ENCODE results near the gene MICAL2.

Gene MICAL2

GRCh38 chr11:12232160-12232559 is 121.8 kb downstream of the MICAL2 start:
- no peak for TF ChIP-seq ZNF565 (CRISPR knock-in tag; conservative IDR thresholded peaks at IDR 0.05; ENCODE audit: low read depth)
- no peak for TF ChIP-seq CSDC2 (CRISPR knock-in tag; IDR thresholded peaks at IDR 0.05)
- TF ChIP-seq ZC3H10 (CRISPR knock-in tag; IDR thresholded peaks at IDR 0.05): no peak
- TF ChIP-seq, protein P1, sequence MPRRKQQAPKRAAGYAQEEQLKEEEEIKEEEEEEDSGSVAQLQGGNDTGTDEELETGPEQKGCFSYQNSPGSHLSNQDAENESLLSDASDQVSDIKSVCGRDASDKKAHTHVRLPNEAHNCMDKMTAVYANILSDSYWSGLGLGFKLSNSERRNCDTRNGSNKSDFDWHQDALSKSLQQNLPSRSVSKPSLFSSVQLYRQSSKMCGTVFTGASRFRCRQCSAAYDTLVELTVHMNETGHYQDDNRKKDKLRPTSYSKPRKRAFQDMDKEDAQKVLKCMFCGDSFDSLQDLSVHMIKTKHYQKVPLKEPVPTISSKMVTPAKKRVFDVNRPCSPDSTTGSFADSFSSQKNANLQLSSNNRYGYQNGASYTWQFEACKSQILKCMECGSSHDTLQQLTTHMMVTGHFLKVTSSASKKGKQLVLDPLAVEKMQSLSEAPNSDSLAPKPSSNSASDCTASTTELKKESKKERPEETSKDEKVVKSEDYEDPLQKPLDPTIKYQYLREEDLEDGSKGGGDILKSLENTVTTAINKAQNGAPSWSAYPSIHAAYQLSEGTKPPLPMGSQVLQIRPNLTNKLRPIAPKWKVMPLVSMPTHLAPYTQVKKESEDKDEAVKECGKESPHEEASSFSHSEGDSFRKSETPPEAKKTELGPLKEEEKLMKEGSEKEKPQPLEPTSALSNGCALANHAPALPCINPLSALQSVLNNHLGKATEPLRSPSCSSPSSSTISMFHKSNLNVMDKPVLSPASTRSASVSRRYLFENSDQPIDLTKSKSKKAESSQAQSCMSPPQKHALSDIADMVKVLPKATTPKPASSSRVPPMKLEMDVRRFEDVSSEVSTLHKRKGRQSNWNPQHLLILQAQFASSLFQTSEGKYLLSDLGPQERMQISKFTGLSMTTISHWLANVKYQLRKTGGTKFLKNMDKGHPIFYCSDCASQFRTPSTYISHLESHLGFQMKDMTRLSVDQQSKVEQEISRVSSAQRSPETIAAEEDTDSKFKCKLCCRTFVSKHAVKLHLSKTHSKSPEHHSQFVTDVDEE (CRISPR knock-in tag; IDR thresholded peaks at IDR 0.05): no peak
- no peak for ATAC-seq

DNA sequence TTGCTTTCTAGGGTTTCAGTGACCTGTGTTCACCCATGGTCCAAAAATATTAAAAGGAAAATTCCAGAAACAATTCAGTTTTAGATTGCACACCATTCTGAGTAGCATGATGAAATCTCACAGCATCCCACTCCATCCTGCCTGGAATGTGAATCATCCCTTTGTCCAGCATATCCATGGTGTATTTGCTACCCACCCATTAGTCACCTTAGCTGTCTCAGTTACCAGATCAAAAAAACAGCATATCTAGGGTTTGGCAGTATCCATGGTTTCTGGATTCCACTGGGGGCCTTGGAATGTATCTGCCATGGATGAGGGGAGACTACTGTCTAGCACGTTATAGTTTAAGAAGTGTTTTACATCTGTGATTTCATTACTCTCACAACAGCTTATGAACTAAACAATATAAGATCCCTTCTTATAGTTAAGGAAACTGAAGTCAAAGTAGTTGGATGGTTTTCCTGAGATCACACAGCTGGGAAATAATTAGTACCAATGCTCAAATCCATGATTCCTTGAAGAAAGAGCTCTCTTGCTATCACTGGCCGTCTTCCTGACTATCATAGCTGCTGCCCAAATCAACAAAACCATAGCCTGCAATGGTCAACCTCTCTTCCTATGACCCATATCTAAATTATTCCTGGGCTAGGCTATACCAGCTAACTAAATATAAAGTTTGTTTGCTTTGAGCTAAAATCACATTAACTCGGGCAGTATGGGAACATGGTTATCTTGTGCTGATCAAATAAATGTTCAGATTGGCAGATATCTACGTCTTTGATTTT is 122.6 kb downstream of the MICAL2 start:
- ATAC-seq: peak; percentile 78
- TF ChIP-seq RARB (CRISPR knock-in tag; IDR thresholded peaks at IDR 0.05) (no peak), OSR1 (CRISPR knock-in tag; IDR thresholded peaks at IDR 0.05) (no peak), BACH2 (CRISPR knock-in tag; IDR thresholded peaks at IDR 0.05; ENCODE audit: borderline replicate concordance) (no peak), ZNF70 (CRISPR knock-in tag; IDR thresholded peaks at IDR 0.05) (no peak), POU6F1 (CRISPR knock-in tag; IDR thresholded peaks at IDR 0.05; ENCODE audit: borderline replicate concordance, low read depth) (no peak), SNAI2 (CRISPR knock-in tag; IDR thresholded peaks at IDR 0.05) (no peak), ZC3H10 (CRISPR knock-in tag; IDR thresholded peaks at IDR 0.05) (no peak), ZFP30 (CRISPR knock-in tag; IDR thresholded peaks at IDR 0.05) (no peak), ZNF8 (CRISPR knock-in tag; IDR thresholded peaks at IDR 0.05) (no peak), CREB5 (CRISPR knock-in tag; IDR thresholded peaks at IDR 0.05; ENCODE audit: low read depth) (peak; percentile 40; the same call in 1 of the 2 replicates), TOX (CRISPR knock-in tag; IDR thresholded peaks at IDR 0.05; ENCODE audit: borderline replicate concordance) (no peak), ISL1 (CRISPR knock-in tag; IDR thresholded peaks at IDR 0.05) (peak; percentile 70), GLIS3 (CRISPR knock-in tag; IDR thresholded peaks at IDR 0.05) (no peak), ARNTL (CRISPR knock-in tag; IDR thresholded peaks at IDR 0.05; ENCODE audit: borderline replicate concordance, low read depth) (no peak), ZNF565 (CRISPR knock-in tag; conservative IDR thresholded peaks at IDR 0.05; ENCODE audit: low read depth) (no peak), PPARA (CRISPR knock-in tag; IDR thresholded peaks at IDR 0.05; ENCODE audit: borderline replicate concordance) (no peak), ESRRG (CRISPR knock-in tag; IDR thresholded peaks at IDR 0.05) (no peak), TCF4 (CRISPR knock-in tag; IDR thresholded peaks at IDR 0.05; ENCODE audit: borderline replicate concordance) (no peak), CSDC2 (CRISPR knock-in tag; IDR thresholded peaks at IDR 0.05) (peak; percentile 64; the same call in 1 of the 2 replicates)
- TF ChIP-seq, protein P1 (CRISPR knock-in tag; IDR thresholded peaks at IDR 0.05): no peak
- TF ChIP-seq, protein P2, sequence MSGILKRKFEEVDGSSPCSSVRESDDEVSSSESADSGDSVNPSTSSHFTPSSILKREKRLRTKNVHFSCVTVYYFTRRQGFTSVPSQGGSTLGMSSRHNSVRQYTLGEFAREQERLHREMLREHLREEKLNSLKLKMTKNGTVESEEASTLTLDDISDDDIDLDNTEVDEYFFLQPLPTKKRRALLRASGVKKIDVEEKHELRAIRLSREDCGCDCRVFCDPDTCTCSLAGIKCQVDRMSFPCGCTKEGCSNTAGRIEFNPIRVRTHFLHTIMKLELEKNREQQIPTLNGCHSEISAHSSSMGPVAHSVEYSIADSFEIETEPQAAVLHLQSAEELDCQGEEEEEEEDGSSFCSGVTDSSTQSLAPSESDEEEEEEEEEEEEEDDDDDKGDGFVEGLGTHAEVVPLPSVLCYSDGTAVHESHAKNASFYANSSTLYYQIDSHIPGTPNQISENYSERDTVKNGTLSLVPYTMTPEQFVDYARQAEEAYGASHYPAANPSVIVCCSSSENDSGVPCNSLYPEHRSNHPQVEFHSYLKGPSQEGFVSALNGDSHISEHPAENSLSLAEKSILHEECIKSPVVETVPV (CRISPR knock-in tag; IDR thresholded peaks at IDR 0.05): no peak
- TF ChIP-seq, protein P3, sequence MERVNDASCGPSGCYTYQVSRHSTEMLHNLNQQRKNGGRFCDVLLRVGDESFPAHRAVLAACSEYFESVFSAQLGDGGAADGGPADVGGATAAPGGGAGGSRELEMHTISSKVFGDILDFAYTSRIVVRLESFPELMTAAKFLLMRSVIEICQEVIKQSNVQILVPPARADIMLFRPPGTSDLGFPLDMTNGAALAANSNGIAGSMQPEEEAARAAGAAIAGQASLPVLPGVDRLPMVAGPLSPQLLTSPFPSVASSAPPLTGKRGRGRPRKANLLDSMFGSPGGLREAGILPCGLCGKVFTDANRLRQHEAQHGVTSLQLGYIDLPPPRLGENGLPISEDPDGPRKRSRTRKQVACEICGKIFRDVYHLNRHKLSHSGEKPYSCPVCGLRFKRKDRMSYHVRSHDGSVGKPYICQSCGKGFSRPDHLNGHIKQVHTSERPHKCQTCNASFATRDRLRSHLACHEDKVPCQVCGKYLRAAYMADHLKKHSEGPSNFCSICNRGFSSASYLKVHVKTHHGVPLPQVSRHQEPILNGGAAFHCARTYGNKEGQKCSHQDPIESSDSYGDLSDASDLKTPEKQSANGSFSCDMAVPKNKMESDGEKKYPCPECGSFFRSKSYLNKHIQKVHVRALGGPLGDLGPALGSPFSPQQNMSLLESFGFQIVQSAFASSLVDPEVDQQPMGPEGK (CRISPR knock-in tag; IDR thresholded peaks at IDR 0.05; ENCODE audit: borderline replicate concordance): peak; percentile 40; the same call in 1 of the 2 replicates
